Activated CD4-positive, alpha-beta T cell treated with anti-CD3 and anti-CD28 coated beads, Interleukin-10, Interleukin-2, amounts not matched to agents 100 ng/mL and 50 ng/mL, durations not matched to agents 16 hours and 8 hours (primary cell): ENCODE measurements around the gene IP6K2.
"Not testable (repeated sequence)": the region's sequence is repeated elsewhere in the genome, so short reads cannot be mapped to it uniquely, and the experiment has no call there.

Experiments
- DNase-seq: peaks from one replicate; pipeline ENCODE4 v3.0.0-alpha.2; 2020

IP6K2 gene

DNA sequence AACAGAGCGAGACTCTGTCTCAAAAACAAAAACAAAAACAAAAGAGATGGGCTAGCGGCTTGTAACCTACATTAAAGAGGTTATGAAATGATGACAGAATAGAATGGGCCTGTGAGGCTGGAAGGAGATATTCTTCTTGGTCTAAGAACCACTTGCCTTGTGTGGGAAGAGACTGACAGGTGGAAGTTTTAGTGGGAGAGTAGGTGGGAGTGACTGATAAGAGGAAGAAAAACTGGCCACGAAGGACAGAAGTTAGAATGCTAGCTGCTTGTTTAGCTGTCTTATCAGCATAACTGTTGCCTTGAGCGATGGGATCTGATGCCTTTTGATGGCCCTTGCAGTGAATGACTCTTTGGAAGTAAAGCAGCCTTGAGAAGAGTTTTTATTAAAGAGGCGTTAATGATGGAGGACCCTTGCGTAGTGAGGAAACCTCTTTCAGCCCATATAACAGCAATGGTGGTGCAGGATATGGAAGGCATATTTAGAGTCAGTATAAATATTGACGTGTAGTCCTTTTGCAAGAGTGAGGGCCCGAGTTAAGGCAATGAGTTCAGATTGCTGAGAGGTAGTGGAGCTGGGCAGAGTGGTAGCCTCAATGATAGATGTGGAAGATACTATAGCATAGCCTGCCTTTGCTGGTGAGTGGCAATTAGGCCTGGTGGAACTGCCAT, 8.3 kb upstream of the IP6K2 start:
- not testable (repeated sequence) for DNase-seq

DNA sequence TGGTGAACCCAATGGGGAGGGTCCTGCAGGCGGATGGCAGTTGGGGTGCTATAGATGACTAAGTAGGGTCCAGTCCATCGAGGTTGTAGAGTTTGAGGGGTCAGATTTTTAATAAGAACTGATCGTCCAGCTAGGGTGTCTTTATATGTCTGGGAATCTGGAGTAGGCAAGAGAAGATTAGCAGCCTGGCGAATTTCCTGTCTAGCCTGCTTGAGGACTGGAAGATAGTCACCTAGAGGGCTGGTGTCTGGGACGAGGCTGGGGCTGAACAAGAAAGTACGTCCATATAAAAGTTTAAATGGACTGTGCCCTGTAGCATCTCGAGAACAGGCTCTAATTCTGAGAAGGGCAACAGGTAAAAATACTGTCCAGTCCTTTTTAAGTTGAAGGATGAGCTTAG, 6.7 kb upstream of the IP6K2 start:
- DNase-seq: no peak

DNA sequence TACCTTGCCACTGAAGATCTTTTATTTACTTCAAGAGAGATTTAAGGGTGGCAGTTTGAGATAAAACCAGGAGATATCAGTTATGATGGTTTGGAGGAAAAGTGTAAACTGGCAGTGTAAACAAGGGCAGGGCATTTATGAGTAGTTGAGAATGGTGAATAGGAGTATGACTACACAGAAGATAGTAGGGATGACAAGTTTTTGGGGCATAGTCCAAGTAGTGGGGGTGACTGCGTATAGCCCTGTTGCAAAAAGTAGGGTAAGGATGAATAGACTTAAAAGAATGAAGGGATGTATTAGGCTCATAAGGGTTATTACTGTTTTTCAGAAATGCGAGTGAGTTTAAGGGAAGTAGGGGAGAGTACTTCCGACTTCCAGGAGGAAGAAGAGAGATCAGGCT, 6.3 kb upstream of the IP6K2 start:
- not testable (repeated sequence) for DNase-seq

DNA sequence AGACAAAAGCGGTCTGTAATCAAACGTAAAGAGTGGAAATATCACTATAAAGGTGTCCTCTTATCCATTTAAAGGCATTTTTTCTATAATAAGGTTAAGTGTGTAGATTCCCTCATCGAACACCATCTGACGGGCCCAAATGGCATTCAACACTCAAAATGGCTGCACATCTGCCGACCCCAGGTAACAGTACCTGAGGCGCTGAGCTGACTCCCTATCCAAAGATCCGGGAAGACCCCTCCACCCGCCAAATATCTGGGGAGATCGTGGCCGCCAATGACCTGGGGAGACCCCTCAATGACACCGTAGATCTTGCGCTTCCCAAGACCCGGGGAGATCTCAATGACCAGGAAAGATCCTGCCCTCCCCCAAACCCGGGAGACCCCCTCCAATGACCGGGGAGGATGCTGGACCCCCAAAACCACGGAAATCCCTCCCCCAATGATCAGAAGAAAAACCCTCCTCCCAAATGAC, 476 bp downstream of the IP6K2 start:
- peak; percentile 43 for DNase-seq

DNA sequence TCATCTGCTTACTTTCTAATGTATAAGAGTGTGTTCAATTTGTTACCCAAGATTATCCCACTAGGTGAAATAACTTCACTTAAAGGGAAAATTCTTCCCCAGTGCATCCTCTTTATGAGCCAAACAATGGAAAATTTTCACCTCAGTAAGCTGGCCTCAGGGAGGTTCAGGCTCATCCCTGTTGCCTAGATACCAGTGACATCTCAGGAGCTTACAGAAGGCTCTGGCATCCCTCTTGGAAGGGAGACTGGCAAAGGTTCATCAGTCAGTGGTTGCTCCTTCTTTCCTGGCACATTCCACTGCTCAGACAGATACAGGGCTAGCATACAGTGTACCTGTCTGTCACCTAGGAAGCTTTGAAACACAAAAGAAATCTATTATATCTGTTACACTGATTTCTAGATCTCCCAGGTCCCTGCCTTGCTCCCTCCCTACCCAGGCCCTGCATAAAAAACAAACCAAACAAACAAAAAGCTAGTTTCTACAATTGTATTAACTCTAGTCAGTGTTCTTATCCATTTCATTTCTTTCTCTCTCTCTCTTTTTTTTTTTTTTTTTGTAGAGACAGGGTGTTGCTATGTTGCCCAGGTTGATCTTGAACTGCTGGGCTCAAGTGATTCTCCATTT, 1.7 kb downstream of the IP6K2 start:
- DNase-seq: no peak

DNA sequence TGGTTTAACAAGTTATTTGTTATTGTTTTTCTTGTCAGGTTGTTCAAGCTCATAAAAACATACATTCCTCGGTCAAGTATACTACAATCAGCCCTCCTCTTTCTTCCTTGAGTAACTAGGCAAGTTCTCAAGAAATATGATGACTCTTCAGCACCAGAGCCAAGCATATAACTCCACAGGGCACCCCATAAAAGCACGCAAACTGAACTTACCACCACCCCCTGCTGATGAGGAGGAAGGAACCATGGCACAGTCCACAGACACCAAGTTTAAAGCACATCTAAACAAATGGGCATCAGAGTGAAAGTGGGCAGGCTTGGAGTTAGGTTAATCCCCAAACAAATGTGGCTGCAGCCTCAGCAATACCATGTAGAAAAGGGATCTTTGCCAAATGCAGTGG, 5.3 kb downstream of the IP6K2 start:
- no peak for DNase-seq

DNA sequence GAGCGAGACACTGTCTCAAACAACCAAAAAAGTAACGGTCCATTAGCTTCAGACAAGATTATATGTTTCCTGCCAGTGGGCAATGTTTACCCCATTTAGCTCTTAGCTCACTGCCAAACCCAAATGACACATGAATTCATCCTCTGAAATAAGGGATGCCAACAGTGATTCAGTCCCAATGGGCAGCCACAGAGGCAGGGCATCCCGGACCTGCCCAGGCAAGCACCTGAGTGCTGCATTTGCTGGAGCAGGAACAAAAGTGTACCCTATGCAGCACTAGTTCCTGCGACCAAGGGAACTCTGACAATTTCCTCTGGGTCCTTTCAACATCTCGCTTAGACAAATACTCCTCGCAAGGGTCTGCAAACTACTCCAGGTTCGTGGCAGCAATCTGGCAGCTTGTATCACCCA, 8.0 kb downstream of the IP6K2 start:
- no peak for DNase-seq

DNA sequence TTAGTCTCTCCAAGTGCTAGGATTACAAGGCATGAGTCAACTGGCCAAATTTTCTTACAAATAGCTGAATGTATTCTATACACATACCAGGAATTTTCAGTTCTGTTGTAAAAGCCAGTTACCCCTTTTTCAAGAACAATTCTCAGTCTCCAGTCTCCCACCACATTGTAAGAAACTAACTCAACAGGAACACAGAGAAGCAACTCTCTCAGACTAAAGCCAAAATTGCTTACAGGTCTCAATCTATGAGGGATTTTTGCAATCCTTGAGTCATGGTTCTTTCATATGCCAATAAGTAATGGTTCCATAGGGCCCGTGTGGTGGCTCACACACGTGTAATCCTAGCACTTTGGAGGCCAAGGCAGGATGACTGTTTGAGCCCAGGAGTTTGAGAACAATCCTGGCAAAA, 8.5 kb downstream of the IP6K2 start:
- no peak for DNase-seq

DNA sequence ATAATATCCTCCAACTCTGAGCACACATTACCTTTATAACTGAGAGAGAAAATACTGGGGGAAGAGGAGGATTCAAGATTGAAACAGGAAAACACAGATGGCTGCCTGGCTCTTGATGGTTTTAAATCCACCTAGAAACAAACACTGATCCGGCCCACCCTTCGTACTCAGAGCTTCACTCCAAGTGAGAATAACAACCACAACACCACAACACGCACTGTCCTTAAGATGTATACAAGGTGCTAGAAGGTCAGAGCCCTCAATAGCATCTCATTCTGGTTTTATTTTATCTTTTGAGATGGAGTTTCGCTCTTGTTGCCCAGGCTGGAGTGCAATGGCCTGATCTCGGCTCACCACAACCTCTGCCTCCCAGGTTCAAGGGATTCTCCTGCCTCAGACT, 9.9 kb downstream of the IP6K2 start:
- DNase-seq: no peak

DNA sequence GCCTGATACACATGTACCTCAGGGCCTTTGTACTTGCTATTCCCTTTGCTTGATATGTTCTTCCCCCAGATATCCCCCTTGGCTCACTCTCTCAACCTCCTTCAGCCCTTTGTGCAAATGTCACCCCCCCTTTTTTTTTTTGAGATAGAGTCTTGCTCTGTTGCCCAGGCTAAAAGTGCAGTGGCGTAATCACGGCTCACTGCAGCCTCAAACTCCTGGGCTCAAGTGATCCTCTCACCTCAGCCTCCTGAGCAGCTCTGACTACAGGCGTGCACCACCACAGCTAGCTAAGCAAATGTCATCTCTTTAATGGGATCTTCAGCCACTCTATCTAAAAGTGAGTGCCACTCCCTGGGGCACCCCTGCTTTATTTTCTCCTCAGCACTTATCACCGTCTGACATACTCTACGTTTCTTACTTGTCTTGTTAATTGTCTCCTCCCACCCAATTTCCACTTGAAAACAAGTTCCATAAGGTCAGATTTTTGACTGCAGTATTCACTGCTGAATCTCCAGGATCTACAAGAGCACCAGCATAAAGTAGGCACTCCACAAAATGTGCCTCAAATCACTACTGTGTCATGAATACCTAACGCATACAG, 14.6 kb downstream of the IP6K2 start:
- DNase-seq: no peak

DNA sequence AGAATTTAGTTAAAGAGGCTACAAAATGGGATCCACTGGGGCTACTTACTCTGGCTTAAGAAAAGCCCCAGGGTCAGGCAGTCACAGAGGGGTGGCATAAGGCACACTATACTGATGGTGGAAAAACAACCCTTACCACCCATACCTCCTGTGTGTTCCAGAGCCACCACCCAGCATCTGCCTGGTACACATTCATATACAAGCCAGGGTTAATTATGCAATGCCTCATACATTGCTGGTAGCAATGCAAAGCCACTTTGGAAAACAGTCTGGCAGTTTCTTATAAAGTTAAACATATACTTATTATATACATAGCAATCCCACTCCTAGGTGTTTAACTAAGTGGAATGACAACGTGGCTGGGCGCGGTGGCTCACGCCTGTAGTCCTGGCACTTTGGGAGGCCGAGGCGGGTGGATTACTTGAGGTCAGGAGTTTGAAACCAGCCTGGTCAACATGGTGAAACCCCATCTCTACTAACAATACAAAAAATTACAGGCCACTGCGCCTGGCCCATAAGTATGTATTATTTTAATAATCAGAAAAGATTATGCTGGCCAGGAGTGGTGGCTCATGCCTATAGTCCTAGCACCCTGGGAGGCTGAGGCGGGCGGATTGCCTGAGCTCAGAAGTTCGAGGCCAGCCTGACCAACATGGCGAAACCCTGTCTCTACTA, 16.2 kb downstream of the IP6K2 start:
- DNase-seq: no peak

DNA sequence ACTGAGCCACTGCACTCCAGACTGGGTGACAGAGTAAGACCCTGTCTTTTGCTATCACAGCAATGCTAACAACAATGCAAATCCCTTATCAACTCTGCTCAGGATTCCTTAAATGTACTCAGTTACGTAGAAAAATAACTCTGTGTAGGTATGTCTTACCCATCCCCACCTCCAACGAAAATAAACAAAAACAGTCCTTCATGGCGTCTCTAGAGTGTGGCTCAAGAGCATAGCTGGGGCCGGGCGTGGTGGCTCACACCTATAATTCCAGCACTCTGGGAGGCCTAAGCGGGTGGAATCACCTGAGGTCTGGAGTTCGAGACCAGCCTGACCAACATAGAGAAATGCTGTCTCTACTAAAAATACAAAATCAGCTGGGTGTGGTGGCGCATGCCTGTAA, 18.1 kb downstream of the IP6K2 start:
- no peak for DNase-seq

DNA sequence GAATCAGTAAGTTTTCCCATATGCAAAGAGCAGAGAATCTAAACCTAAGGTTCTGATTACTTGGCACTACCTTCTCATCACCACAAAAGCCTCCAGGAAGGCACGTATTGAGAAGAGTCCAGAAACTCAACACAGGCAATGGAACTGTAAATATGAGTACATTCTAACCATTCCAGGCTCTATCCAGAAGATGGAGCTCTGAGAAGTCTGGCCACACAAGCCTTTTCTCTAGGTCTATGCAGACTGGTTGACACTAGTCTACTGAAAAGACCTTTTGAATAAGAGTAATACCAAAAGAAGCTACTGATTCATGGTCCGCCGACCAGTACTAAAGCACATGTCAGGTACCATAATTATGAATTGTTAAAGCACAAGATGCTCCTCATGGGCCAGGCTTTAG, 19.1 kb downstream of the IP6K2 start:
- no peak for DNase-seq

DNA sequence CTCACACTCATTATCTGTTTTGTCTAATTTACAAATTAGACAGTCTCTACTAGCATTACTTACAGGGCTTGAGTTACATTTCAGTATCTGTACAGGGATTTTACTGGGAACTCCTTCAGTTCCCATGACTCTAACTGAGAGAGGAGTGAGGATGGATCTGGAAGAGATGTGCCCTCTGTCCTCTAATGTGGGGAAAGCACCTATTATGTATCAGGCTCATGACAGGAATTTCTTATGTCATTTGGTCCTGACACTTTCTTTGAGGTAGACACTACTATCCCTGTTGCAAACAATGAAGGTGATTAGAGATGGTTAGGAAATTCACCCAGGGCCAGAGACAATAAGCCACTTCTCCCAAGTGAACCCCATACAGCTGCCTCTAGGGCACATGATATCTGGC, 20.4 kb downstream of the IP6K2 start:
- no peak for DNase-seq

DNA sequence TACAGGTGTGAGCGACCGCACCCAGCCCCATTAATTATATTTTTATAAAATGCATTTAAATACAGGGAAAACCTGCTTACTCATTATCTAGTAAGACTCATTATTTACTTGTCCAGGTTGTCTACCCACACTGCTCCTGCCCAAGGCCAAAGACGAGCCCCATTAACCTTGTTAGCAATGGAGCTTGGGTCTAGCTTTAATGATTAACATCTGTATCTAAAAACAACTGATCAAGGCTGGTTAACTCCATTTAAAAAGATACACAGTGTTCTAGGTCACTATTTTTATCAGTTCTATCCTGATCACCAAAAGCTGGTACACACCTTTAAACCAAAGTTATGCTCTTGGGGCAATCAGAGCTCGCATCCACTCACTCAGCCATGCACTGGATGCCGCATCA, 20.9 kb downstream of the IP6K2 start:
- no peak for DNase-seq

DNA sequence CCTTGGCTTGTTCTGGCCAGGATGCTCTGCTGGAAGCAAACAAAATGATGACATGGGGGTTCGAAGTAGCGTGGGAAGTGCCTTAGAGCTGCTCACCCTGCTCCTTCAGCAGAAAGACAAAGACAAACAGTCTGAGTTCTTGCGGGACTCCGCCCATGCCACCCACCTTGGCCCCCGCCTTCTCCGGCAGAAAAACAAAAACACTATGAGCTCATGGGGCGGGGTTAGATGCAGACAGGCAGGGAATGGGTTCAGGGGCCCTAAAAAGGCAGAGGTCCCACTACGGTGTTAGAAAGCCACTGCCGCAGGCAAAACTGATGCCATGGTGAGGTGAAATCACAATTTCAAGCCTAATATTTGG, 21.6 kb downstream of the IP6K2 start:
- no peak for DNase-seq

DNA sequence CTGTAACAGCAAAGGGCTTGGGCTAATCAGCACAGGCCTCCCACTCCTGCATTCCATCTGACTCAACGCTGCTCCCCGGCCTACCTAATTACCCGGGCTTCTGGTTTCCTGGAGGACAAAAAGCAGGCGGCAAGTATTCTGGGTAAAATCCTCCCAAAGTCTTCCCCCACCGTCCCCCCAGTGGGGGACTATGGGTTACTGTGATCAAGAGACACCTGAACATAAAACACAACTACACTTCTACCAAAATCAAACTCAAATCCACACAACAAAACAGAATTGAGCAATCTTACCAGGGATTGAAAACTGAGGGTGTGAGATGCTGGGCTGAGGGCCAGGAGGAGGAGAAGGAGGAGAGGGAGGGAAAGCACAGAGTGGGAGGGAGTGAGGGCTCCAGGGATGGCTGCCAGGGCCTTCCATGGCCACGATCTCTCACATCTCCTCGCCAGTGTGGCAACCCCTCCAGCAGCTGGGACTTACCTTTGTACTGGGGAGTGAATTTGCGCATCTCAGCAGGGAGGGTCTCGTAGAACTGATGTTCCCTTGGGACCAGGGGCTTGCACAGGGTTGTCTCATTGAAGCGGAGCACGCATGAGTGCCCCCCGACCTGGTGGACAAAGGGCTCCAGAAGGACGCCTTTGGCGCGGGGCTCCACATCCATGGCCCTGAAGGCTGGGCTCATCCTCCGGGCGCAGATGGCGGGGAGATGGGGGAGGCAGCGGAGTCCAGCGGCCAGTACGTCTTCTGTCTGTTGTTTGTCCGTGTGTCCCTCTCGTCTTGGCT, 22.2 kb downstream of the IP6K2 start:
- DNase-seq: no peak

DNA sequence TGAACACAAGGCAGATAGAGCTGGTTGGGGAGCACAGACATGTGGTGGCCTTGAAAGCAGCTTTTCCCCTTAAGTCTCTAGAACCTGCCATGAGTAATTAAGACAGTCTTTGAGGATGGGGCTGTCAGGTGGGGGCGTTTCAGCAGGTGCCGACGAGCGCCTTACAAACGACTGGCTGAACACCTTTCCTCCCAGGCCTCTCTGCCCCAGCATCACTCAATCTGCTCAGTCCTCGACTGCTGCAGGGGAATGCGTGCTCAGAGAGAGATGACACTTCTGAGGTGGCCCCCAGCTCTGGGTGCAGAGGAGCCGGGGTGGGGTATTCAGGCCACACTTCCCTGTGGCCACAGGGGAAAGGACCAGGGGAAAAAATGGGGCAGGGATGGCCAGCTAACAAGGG, 23.2 kb downstream of the IP6K2 start:
- no peak for DNase-seq

DNA sequence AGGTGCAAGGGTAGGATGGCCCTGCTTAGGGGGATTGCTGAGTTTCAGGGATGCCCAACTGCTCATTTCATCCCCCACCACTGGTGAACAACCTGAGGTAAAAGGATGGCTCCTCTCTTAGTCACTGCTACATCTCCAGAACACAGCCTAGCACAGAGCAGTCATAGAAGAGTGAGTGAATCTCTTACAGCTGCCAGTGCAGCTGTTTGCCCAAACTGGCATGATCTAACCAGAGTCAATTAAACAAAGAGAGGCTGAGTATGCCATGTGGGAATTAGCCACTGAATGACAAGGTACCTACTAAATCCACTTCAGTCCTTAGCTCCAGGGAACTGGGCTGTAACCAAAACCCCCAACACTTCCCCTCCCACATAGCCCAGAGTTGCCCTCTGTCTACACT, 24.5 kb downstream of the IP6K2 start:
- DNase-seq: no peak

DNA sequence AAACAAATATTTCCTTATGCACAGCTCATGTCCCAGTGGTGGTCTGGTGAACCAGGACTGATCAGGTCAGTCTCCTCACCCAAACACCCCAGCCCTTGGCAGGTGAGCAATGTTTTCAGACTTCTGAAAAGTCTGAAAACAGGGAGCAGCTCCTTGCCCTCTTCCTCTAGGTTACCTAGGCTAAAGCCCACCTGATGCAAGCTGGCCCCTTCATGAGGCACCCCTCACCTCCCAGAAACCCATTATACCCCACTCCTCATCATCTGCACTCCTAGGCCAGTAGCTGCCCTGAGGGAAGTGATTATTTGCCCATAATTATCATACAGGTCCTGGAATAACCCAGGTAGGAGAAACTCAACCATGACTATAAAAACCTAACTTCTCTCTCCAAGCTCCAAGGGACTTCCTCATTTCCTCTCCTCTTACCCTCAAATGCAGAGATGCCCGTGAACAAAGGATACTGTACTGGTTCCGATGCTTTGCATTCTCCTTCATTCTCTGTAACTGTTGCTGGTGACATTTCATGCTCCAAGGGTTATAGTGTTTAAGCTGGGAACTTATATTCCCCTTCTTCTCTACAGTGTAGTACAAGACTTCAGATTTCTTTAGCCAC, 26.1 kb downstream of the IP6K2 start:
- DNase-seq: no peak

DNA sequence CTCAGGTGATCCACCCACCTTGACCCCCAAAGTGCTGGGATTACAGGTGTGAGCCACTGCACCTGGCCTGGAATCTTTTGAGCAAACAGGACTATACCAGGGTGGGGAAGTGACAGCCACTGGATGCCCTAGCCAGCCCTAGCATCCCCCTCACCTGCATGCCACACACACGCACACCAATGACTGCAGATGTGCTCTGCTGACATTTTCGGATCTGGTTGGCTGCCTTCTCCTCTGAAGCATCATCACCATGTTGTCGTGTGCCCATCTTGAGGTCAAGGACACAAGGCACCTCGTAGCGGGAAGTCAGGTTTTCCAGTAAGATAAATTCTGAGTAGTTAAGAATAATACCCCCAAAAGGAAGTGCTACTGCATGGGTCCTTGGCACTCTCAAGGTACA, 27.6 kb downstream of the IP6K2 start:
- no peak for DNase-seq

DNA sequence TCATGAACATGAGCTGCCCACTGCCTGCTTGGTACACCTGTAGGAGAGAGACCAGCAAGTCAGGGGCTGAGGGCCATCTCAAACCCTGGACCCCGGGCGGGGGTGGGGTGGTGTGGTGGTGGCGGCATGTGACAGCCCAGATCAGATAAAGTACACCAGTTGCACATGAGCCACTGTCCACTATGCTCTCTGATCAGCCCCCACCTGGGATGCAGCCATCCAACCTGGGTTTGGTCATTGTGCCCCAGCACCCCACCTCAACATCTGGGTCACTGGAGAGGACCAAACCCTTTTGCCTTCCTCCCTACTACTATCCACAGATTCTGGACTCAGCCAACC, 28.3 kb downstream of the IP6K2 start:
- no peak for DNase-seq
